Chondrocyte (in vitro differentiated cells): ENCODE data around the gene TSPAN3. TPM values are rescaled to one million over a fixed set of nuclear protein-coding genes. Genes with fewer than 3 reads are reported as not detected.

Experiments
- DNase-seq: peaks from one replicate; pipeline ENCODE4 v3.0.0; 2021; ENCODE audit warnings: mixed read lengths, low spot score
- H3K27ac Mint-ChIP-seq: one replicate; pipeline ENCODE4 v1.8.0; 2021; ENCODE audit warnings: mild to moderate bottlenecking, moderate library complexity, mixed read lengths; ENCODE audit not compliant: unreplicated experiment
- H3K27me3 Mint-ChIP-seq: 2 replicates; pipeline ENCODE4 v1.8.0; 2021; ENCODE audit warnings: low read depth, mixed read lengths
- H3K36me3 Mint-ChIP-seq: 2 replicates; pipeline ENCODE4 v1.8.0; 2021; ENCODE audit warnings: low read depth, mixed read lengths
- H3K4me1 Mint-ChIP-seq: 2 replicates; pipeline ENCODE4 v1.8.0; 2021; ENCODE audit warnings: low read depth, mild to moderate bottlenecking, mixed read lengths
- H3K4me3 Mint-ChIP-seq: one replicate; pipeline ENCODE4 v1.8.0; 2021; ENCODE audit warnings: mild to moderate bottlenecking, moderate library complexity, mixed read lengths; ENCODE audit not compliant: unreplicated experiment
- H3K9me3 Mint-ChIP-seq: 2 replicates; pipeline ENCODE4 v1.8.0; 2021; ENCODE audit warnings: low read depth, mixed read lengths
- total RNA-seq: library from RNA; stranded (reverse); gene quantifications from 3 replicates; pipeline ENCODE4 v1.2.1, GENCODE V29; 2021
- TF ChIP-seq, protein P1 (sequence below): fragments of 200-600 bp; sonication (generic); IDR thresholded peaks from 2 replicates; pipeline ENCODE4 v1.5.0; 2021; ENCODE audit warnings: antibody characterized with exemption, mild to moderate bottlenecking, moderate library complexity

TSPAN3 gene
- total RNA-seq, 1 donor from 2014 or later = 250 TPM

DNA sequence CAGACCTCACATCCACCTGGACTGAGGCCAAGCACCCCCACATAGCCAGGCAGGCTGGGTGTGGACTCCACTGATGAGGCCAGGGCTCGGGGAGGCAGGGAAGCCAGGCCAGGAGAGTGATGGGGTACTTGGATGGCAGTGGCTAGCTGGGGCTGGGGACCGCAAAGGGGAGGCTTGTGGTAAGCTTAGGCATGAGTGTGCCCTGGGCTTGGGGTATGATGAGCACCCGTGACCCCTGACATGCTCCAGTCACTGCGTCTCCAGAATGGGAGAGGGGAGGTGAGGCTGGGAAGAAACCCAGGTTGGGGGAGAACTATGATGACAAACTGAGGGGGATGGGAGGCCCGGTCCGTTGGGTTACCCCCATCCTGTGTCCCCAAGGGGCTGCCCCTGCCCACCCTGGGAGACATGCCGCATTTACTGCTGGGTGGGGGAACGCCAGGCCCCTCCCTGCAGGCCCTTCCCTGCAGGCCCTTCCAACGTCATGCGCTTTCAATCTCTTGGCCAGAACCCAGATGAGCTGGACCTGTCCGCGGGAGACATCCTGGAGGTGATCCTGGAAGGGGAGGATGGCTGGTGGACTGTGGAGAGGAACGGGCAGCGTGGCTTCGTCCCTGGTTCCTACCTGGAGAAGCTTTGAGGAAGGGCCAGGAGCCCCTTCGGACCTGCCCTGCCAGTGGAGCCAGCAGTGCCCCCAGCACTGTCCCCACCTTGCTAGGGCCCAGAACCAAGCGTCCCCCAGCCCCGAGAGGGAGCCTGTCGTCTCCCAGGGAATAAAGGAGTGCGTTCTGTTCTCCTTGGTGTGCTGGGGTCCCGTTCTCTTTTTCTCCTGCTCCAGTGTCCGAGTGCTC, 34.1 kb downstream of the TSPAN3 start:
- TF ChIP-seq, protein P1, sequence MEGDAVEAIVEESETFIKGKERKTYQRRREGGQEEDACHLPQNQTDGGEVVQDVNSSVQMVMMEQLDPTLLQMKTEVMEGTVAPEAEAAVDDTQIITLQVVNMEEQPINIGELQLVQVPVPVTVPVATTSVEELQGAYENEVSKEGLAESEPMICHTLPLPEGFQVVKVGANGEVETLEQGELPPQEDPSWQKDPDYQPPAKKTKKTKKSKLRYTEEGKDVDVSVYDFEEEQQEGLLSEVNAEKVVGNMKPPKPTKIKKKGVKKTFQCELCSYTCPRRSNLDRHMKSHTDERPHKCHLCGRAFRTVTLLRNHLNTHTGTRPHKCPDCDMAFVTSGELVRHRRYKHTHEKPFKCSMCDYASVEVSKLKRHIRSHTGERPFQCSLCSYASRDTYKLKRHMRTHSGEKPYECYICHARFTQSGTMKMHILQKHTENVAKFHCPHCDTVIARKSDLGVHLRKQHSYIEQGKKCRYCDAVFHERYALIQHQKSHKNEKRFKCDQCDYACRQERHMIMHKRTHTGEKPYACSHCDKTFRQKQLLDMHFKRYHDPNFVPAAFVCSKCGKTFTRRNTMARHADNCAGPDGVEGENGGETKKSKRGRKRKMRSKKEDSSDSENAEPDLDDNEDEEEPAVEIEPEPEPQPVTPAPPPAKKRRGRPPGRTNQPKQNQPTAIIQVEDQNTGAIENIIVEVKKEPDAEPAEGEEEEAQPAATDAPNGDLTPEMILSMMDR = no peak
- Mint-ChIP-seq H3K9me3 (no peaks in the 10 kb centered on the region), H3K27ac (peak overlapping the region; percentile 32), H3K4me3 (no peak overlapping the region), H3K4me1 (peaks cover 9% of the 10 kb centered on the region), H3K27me3 (no peaks in the 10 kb centered on the region), H3K36me3 (peaks cover 13% of the 10 kb centered on the region)
- DNase-seq = peak; percentile 72

GRCh38 chr15:77035999-77036471, 34.9 kb downstream of the TSPAN3 start:
- no peaks in the 10 kb centered on the region for H3K27me3 Mint-ChIP-seq

DNA sequence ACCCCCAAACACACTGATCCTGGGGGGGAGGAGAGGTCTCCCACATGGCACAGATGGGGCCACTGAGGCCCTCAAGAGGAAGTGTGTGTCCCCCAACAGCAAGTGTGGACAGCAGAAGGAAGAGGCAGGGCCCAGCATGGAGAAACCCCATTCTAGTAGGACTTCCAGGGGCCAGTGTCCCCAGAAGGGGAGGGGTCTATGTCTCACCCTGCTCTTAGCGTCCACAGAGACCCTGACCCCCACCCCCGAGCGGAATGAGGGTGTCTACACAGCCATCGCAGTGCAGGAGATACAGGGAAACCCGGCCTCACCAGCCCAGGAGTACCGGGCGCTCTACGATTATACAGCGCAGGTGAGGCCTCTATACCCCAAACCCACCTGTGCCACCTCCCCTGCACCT, 35.3 kb downstream of the TSPAN3 start:
- H3K4me3 Mint-ChIP-seq = no peak overlapping the region
- H3K9me3 Mint-ChIP-seq = no peaks in the 10 kb centered on the region
- H3K27ac Mint-ChIP-seq = no peak overlapping the region
- TF ChIP-seq, protein P1 = no peak
- peaks cover 9% of the 10 kb centered on the region for H3K36me3 Mint-ChIP-seq
- peak; percentile 72 for DNase-seq
- H3K4me1 Mint-ChIP-seq = peaks cover 9% of the 10 kb centered on the region
- H3K27me3 Mint-ChIP-seq = no peaks in the 10 kb centered on the region

More at GRCh38 chr15:77035999-77036471, 34.9 kb downstream of the TSPAN3 start:
- TF ChIP-seq, protein P1 = no peak
- H3K9me3 Mint-ChIP-seq = no peaks in the 10 kb centered on the region
- no peak overlapping the region for H3K4me3 Mint-ChIP-seq
- H3K4me1 Mint-ChIP-seq = peaks cover 9% of the 10 kb centered on the region
- H3K36me3 Mint-ChIP-seq = peaks cover 13% of the 10 kb centered on the region
- DNase-seq = peak; percentile 80
- H3K27ac Mint-ChIP-seq = no peak overlapping the region

GRCh38 chr15:77034695-77035489, 36.0 kb downstream of the TSPAN3 start:
- H3K27me3 Mint-ChIP-seq = no peaks in the 10 kb centered on the region
- peak; percentile 87 for DNase-seq
- H3K4me3 Mint-ChIP-seq = no peak overlapping the region
- TF ChIP-seq, protein P1 = peak; percentile 80
- H3K9me3 Mint-ChIP-seq = no peaks in the 10 kb centered on the region
- no peak overlapping the region for H3K27ac Mint-ChIP-seq
- H3K4me1 Mint-ChIP-seq = peaks cover 13% of the 10 kb centered on the region
- peaks cover 9% of the 10 kb centered on the region for H3K36me3 Mint-ChIP-seq
